A549 (cell line): Measurements from ENCODE around the gene SHH. TPM values are rescaled to one million over a fixed set of nuclear protein-coding genes. Genes with fewer than 3 reads are reported as not detected.

Experiments used
- ATAC-seq, 2 experiments: fragments of 200-7000 bp in 1 of 2; fragments of >200 bp in 1 of 2; cut with Nextera tagmentation in 1 of 2; cut with Tn5 transposase in 1 of 2; 3 replicates each; pipeline versions ENCODE4 v1.8.0 to v1.9.1; 2018 to 2020; ENCODE audit warnings: mild to moderate bottlenecking in 1 of 2, moderate library complexity in 1 of 2
- CTCF ChIA-PET: fragments of 300-600 bp; sonication (Branson Sonifier 250); formaldehyde crosslinking; extraction: SDS; loops from one replicate; lab custom pipeline; 2021; ENCODE audit warnings: antibody characterized with exemption, inconsistent platforms; lab: Yijun Ruan, JAX
- POLR2A ChIA-PET: fragments of 350-600 bp; formaldehyde crosslinking; extraction: SDS; loops from one replicate; lab custom pipeline; 2021; ENCODE audit warnings: antibody characterized with exemption, inconsistent platforms; lab: Yijun Ruan, JAX
- DNase-seq, 2 experiments: peaks; one replicate each; pipeline versions ENCODE4 v3.0.0 to v3.0.0-alpha.2; 2011 to 2016; ENCODE audit warnings: low read depth in 1 of 2, low spot score in 1 of 2
- FAIRE-seq: peaks from 2 replicates; lab custom pipeline; 2011; peaks lifted over from hg19 to GRCh38; lab: Jason Lieb, UNC
- H3K27ac ChIP-seq, 2 experiments: fragments of >200 bp; sonication (Bioruptor Twin); formaldehyde crosslinking; 3 replicates each; pipeline ENCODE4 v1.5.1; 2016 to 2017
- H3K4me1 ChIP-seq: fragments of >200 bp; sonication (Bioruptor Twin); formaldehyde crosslinking; 3 replicates; pipeline ENCODE4 v1.6.1; 2016
- H3K4me2 ChIP-seq: fragments of >200 bp; sonication (Bioruptor Twin); formaldehyde crosslinking; 3 replicates; pipeline ENCODE4 v1.6.1; 2016
- H3K4me3 ChIP-seq: fragments of >200 bp; sonication (Bioruptor Twin); formaldehyde crosslinking; 3 replicates; pipeline ENCODE4 v1.5.1; 2016
- H3K9me3 ChIP-seq: fragments of >200 bp; sonication (Bioruptor Twin); formaldehyde crosslinking; 3 replicates; pipeline ENCODE4 v1.6.1; 2016
- BCL3 ChIP-seq: fragments of >200 bp; sonication (Bioruptor Twin); formaldehyde crosslinking; IDR thresholded peaks from 3 replicates; pipeline ENCODE4 v1.6.1; 2016
- BHLHE40 ChIP-seq: IDR thresholded peaks from 2 replicates; pipeline ENCODE4 v1.6.1; 2012; ENCODE audit warnings: low read depth, low read length, inconsistent platforms
- CHD2 ChIP-seq: fragments of 150-350 bp; IDR thresholded peaks from 2 replicates; pipeline ENCODE4 v1.6.1; 2014; ENCODE audit warnings: low read length; ENCODE audit not compliant: partially characterized antibody
- E2F6 ChIP-seq: IDR thresholded peaks from 2 replicates; pipeline ENCODE4 v1.6.1; 2012; ENCODE audit warnings: low read depth, borderline replicate concordance
- ESRRA ChIP-seq: fragments of 150-350 bp; IDR thresholded peaks from 2 replicates; pipeline ENCODE4 v1.6.1; 2014; ENCODE audit warnings: mild to moderate bottlenecking, low read length, borderline replicate concordance
- FOXS1 ChIP-seq: fragments of 250-450 bp; sonication (Bioruptor Pico); IDR thresholded peaks from 2 replicates; pipeline ENCODE4 v1.5.0; 2020; ENCODE audit warnings: mild to moderate bottlenecking, moderate library complexity
- GATA3 ChIP-seq: IDR thresholded peaks from 2 replicates; pipeline ENCODE4 v1.6.1; 2012; ENCODE audit warnings: borderline replicate concordance
- HDAC2 ChIP-seq: fragments of 200-600 bp; sonication (generic); IDR thresholded peaks from 2 replicates; pipeline ENCODE4 v1.6.1; 2016
- MAFK ChIP-seq: fragments of 450-650 bp; IDR thresholded peaks from 2 replicates; pipeline ENCODE4 v1.6.1; 2014; ENCODE audit not compliant: partially characterized antibody
- MAX ChIP-seq: IDR thresholded peaks from 2 replicates; pipeline ENCODE4 v1.6.1; 2012
- MAZ ChIP-seq: fragments of 150-350 bp; IDR thresholded peaks from 2 replicates; pipeline ENCODE4 v1.6.1; 2014; ENCODE audit warnings: antibody characterized with exemption, low read depth, low read length, borderline replicate concordance
- NR3C1 ChIP-seq: fragments of >200 bp; sonication (Bioruptor Twin); formaldehyde crosslinking; IDR thresholded peaks from 3 replicates; pipeline ENCODE4 v1.6.1; 2017
- PHF8 ChIP-seq: fragments of 200-600 bp; sonication (generic); IDR thresholded peaks from 2 replicates; pipeline ENCODE4 v1.6.1; 2016; ENCODE audit warnings: low read depth, mild to moderate bottlenecking, antibody characterized with exemption, moderate library complexity, borderline replicate concordance
- POLR2A ChIP-seq: IDR thresholded peaks from 2 replicates; pipeline ENCODE4 v1.6.1; 2012; ENCODE audit warnings: mild to moderate bottlenecking, low read length
- RAD21 ChIP-seq, 2 experiments: fragments of >200 bp in 1 of 2; sonication (Bioruptor Twin) in 1 of 2; formaldehyde crosslinking in 1 of 2; IDR thresholded peaks in 1 of 2; conservative IDR thresholded peaks in 1 of 2; 2 replicates in 1 of 2; 3 replicates in 1 of 2; pipeline ENCODE4 v1.6.1; 2012 to 2018; ENCODE audit warnings: inconsistent platforms in 1 of 2
- RARB ChIP-seq: fragments of 250-450 bp; sonication (Bioruptor Pico); IDR thresholded peaks from 2 replicates; pipeline ENCODE4 v1.8.0; 2021; ENCODE audit warnings: mild to moderate bottlenecking, moderate library complexity
- RCOR1 ChIP-seq: fragments of 150-350 bp; IDR thresholded peaks from 2 replicates; pipeline ENCODE4 v1.6.1; 2014; ENCODE audit warnings: antibody characterized with exemption, low read length, low read depth
- RNF2 ChIP-seq: fragments of 200-600 bp; sonication (generic); IDR thresholded peaks from 2 replicates; pipeline ENCODE4 v1.6.1; 2016; ENCODE audit warnings: low read depth, mild to moderate bottlenecking, antibody characterized with exemption, moderate library complexity, borderline replicate concordance
- WGBS: methylation state at CpG from one replicate; pipeline ENCODE4 v1.1.6; 2017; ENCODE audit errors: missing lambda C conversion rate; 5-methylcytosine and 5-hydroxymethylcytosine counted together
- polyA plus RNA-seq, 4 experiments: library from polyadenylated mRNA; depleted of rRNA in 3 of 4; stranded (reverse); fragments of >200 nt; fragmentation: RNase III in 1 of 4; extraction: RNeasy Plus Mini Kit Qiagen cat#74134 plus additional on column Dnase treatment in 1 of 4; gene quantifications; 2 replicates in 3 of 4; 3 replicates in 1 of 4; pipeline ENCODE4 v1.2.3, GENCODE V29; 2011 to 2017

SHH gene
- polyA plus RNA-seq, 2 of the 4 experiments (the other 2 are of a cell fraction) = 0.84 to 1.2 TPM

- Histone ChIP-seq H3K4me3 (peak overlapping the region; percentile 51), H3K27ac (peak overlapping the region; percentile 83 to 92; a peak in 5 of 6 replicates), H3K4me2 (peak overlapping the region; percentile 94), H3K9me3 (no peaks in the 10 kb centered on the region), H3K4me1 (peaks cover 43% of the 10 kb centered on the region)
- ATAC-seq (no peak), DNase-seq (no peak), FAIRE-seq (no peak)
- WGBS = 46% methylated on average over 33 of the region's 69 CpGs
- ChIA-PET CTCF (interaction anchor here (0.7 to 7.9 kb wide), 5 partner anchors 11 to 954 kb away, joined by 3 to 67 read pairs (median 3); no protein-coding TSS in a partner anchor), POLR2A (no interaction called here)
- no peak for TF ChIP-seq BHLHE40
Observed at GRCh38 chr7:155809947-155810769, 2.1 kb downstream of the SHH start.

GRCh38 chr7:155809332-155809946 lies 2.8 kb downstream of the SHH start:
- CTCF ChIA-PET = interaction anchor here (1.0 to 7.9 kb wide), 4 partner anchors 276 to 954 kb away, joined by 3 to 67 read pairs (median 4); no protein-coding TSS in a partner anchor
- DNase-seq (no peak), ATAC-seq (peak; percentile 1 to 5; a peak in 3 of 6 replicates), FAIRE-seq (no peak)
- peaks cover 43% of the 10 kb centered on the region for H3K4me1 ChIP-seq
- WGBS = 10% methylated on average over 13 of the region's 43 CpGs
- no peaks in the 10 kb centered on the region for H3K9me3 ChIP-seq
- POLR2A ChIA-PET = no interaction called here
- peak overlapping the region; percentile 83 to 92 for H3K27ac ChIP-seq
- TF ChIP-seq HDAC2 (no peak), RCOR1 (no peak), RARB (no peak), RAD21 (conservative IDR thresholded peaks at IDR 0.05 in 1 of 2, IDR thresholded peaks at IDR 0.05 in 1 of 2) (no peak), NR3C1 (no peak), MAX (no peak), ESRRA (no peak), MAZ (no peak), CHD2 (no peak), MAFK (no peak), PHF8 (no peak), FOXS1 (CRISPR knock-in tag) (no peak), GATA3 (no peak)
- H3K4me2 ChIP-seq = peak overlapping the region; percentile 94
- H3K4me3 ChIP-seq = peak overlapping the region; percentile 51

- WGBS = 0% methylated on average over 5 of the region's 64 CpGs
- TF ChIP-seq HDAC2 = peak; percentile 42; the same call in 1 of the 2 replicates
- peak; percentile 79 for TF ChIP-seq MAX
- no peak for TF ChIP-seq BCL3
- TF ChIP-seq E2F6 = peak; percentile 83; the same call in 1 of the 2 replicates
- peak; percentile 7; the same call in 1 of the 2 replicates for TF ChIP-seq POLR2A
- peak; percentile 83 for TF ChIP-seq RNF2
- H3K4me3 ChIP-seq = peak overlapping the region; percentile 51
- peak; percentile 54 to 64 for DNase-seq
- ChIA-PET CTCF (interaction anchor here (0.7 to 7.9 kb wide), 4 partner anchors 276 to 677 kb away, joined by 3 to 67 read pairs (median 6); no protein-coding TSS in a partner anchor), POLR2A (no interaction called here)
- H3K4me2 ChIP-seq = peak overlapping the region; percentile 94
- ATAC-seq = peak; percentile 19 to 23; a peak in 3 of 6 replicates
- peaks cover 48% of the 10 kb centered on the region for H3K4me1 ChIP-seq
- H3K9me3 ChIP-seq = no peaks in the 10 kb centered on the region
- no peak for FAIRE-seq
- peak overlapping the region; percentile 83 to 92 for H3K27ac ChIP-seq
Observed at GRCh38 chr7:155808549-155809331, 3.5 kb downstream of the SHH start.
